K562 (cell line): Measurements from ENCODE around the gene JUNB. TPM values are rescaled to one million over a fixed set of nuclear protein-coding genes. Genes with fewer than 3 reads are reported as not detected.
A peak's percentile ranks its signal among the peaks of the same experiment; 100 is the strongest.

Source experiments
- CREB1 ChIP-seq, 2 experiments: sonication (generic) in 1 of 2; formaldehyde crosslinking in 1 of 2; IDR thresholded peaks; 2 replicates each; pipeline versions ENCODE4 v1.6.1 to v1.8.0; 2012 to 2022; ENCODE audit warnings: inconsistent platforms in 1 of 2, mild to moderate bottlenecking in 1 of 2, missing genetic modification reagents in 1 of 2, moderate library complexity in 1 of 2
- ELF1 ChIP-seq: fragments of 200-800 bp; sonication (Bioruptor generic); IDR thresholded peaks from 2 replicates; pipeline ENCODE4 v1.6.1; 2016; ENCODE audit warnings: missing genetic modification characterization, missing compliant biosample characterization
- MCM2 ChIP-seq: fragments of 450-650 bp; IDR thresholded peaks from 2 replicates; pipeline ENCODE4 v1.6.1; 2017; ENCODE audit warnings: low read depth, mild to moderate bottlenecking
- SP2 ChIP-seq: IDR thresholded peaks from 2 replicates; pipeline ENCODE4 v1.6.1; 2011; ENCODE audit warnings: mild to moderate bottlenecking, low read depth, low read length, moderate library complexity; ENCODE audit not compliant: poor library complexity, severe bottlenecking; ENCODE audit errors: extremely low read depth
- ZNF778 ChIP-seq: fragments of 450-650 bp; formaldehyde crosslinking; IDR thresholded peaks from 2 replicates; pipeline ENCODE4 v1.4.0; 2020; ENCODE audit warnings: mild to moderate bottlenecking, moderate library complexity
- polyA plus RNA-seq, 8 experiments: library from polyadenylated mRNA; depleted of rRNA in 4 of 8; stranded (reverse) in 5 of 8; unstranded in 3 of 8; fragments of >200 nt; fragmentation: Nextera tagmentation in 2 of 8; fragmentation: Illumina TruSeq in 1 of 8; extraction: Ambion mirVana in 2 of 8; extraction: Trizol in 1 of 8; gene quantifications; 2 replicates each; pipeline versions ENCODE4 v1.2.1 to v1.2.3, GENCODE V29; 2011 to 2014; ENCODE audit warnings: inconsistent platforms in 1 of 8, missing spikeins in 1 of 8
- total RNA-seq, 7 experiments: library from RNA; depleted of rRNA in 6 of 7; stranded (reverse); fragments of >200 nt in 6 of 7; fragmentation: Illumina TruSeq in 2 of 7; extraction: Trizol in 2 of 7; gene quantifications; 2 replicates each; pipeline versions ENCODE4 v1.2.1 to v1.2.3, GENCODE V29; 2011 to 2021; ENCODE audit warnings: low replicate concordance in 1 of 7
- TF ChIP-seq, protein P1 (sequence below): fragments of 200-600 bp; sonication (generic); IDR thresholded peaks from one replicate; pipeline ENCODE4 v1.6.1; 2012; ENCODE audit warnings: mild to moderate bottlenecking, low read depth, low read length, inconsistent platforms
- TF ChIP-seq, protein P2 (sequence below): sonication (generic); formaldehyde crosslinking; IDR thresholded peaks from 2 replicates; pipeline ENCODE4 v1.8.1; 2022; ENCODE audit warnings: missing genetic modification reagents
- TF ChIP-seq, protein P3 (sequence below): sonication (generic); formaldehyde crosslinking; IDR thresholded peaks from 2 replicates; pipeline ENCODE4 v1.5.0; 2020; ENCODE audit warnings: missing genetic modification reagents

The JUNB gene
- total and polyA plus RNA-seq, 9 of the 15 experiments (the other 6 are each of a cell fraction or from before 2014, with no cell fraction given) = 0.23 to 88.1 (median 13.1) TPM

DNA sequence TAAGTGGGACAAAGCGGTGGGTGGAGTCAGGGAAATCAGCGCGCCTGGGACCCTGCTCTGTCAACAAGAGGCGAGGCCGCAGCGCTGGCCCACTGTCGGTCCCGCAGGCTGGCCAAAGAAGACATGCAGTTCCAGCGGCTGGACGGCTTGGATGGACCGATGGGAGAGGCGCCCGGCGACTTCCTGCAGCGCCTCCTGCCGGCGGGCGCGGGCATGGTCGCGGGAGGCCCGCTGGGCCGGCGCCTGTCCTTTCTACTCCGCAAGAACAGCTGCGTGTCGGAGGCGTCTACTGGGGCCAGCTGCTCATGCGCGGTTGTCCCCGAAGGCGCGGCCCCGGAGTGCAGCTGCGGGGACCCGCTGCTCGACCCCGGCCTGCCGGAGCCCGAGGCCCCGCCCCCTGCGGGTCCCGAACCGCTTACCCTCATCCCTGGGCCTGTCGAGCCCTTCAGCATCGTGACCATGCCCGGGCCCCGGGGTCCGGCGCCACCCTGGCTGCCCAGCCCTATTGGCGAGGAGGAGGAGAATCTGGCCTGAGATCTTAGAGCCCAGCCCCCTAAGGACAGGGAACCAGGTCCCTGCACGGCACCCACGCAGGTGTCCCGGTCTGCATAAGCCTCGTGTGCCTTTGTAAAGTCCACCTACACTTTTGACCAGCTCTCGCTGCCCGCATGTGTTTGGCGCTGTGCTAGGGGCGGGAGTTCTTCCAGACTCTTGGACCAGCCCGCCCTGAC, 33.6 kb upstream of the JUNB start (continued):
- TF ChIP-seq, protein P1, sequence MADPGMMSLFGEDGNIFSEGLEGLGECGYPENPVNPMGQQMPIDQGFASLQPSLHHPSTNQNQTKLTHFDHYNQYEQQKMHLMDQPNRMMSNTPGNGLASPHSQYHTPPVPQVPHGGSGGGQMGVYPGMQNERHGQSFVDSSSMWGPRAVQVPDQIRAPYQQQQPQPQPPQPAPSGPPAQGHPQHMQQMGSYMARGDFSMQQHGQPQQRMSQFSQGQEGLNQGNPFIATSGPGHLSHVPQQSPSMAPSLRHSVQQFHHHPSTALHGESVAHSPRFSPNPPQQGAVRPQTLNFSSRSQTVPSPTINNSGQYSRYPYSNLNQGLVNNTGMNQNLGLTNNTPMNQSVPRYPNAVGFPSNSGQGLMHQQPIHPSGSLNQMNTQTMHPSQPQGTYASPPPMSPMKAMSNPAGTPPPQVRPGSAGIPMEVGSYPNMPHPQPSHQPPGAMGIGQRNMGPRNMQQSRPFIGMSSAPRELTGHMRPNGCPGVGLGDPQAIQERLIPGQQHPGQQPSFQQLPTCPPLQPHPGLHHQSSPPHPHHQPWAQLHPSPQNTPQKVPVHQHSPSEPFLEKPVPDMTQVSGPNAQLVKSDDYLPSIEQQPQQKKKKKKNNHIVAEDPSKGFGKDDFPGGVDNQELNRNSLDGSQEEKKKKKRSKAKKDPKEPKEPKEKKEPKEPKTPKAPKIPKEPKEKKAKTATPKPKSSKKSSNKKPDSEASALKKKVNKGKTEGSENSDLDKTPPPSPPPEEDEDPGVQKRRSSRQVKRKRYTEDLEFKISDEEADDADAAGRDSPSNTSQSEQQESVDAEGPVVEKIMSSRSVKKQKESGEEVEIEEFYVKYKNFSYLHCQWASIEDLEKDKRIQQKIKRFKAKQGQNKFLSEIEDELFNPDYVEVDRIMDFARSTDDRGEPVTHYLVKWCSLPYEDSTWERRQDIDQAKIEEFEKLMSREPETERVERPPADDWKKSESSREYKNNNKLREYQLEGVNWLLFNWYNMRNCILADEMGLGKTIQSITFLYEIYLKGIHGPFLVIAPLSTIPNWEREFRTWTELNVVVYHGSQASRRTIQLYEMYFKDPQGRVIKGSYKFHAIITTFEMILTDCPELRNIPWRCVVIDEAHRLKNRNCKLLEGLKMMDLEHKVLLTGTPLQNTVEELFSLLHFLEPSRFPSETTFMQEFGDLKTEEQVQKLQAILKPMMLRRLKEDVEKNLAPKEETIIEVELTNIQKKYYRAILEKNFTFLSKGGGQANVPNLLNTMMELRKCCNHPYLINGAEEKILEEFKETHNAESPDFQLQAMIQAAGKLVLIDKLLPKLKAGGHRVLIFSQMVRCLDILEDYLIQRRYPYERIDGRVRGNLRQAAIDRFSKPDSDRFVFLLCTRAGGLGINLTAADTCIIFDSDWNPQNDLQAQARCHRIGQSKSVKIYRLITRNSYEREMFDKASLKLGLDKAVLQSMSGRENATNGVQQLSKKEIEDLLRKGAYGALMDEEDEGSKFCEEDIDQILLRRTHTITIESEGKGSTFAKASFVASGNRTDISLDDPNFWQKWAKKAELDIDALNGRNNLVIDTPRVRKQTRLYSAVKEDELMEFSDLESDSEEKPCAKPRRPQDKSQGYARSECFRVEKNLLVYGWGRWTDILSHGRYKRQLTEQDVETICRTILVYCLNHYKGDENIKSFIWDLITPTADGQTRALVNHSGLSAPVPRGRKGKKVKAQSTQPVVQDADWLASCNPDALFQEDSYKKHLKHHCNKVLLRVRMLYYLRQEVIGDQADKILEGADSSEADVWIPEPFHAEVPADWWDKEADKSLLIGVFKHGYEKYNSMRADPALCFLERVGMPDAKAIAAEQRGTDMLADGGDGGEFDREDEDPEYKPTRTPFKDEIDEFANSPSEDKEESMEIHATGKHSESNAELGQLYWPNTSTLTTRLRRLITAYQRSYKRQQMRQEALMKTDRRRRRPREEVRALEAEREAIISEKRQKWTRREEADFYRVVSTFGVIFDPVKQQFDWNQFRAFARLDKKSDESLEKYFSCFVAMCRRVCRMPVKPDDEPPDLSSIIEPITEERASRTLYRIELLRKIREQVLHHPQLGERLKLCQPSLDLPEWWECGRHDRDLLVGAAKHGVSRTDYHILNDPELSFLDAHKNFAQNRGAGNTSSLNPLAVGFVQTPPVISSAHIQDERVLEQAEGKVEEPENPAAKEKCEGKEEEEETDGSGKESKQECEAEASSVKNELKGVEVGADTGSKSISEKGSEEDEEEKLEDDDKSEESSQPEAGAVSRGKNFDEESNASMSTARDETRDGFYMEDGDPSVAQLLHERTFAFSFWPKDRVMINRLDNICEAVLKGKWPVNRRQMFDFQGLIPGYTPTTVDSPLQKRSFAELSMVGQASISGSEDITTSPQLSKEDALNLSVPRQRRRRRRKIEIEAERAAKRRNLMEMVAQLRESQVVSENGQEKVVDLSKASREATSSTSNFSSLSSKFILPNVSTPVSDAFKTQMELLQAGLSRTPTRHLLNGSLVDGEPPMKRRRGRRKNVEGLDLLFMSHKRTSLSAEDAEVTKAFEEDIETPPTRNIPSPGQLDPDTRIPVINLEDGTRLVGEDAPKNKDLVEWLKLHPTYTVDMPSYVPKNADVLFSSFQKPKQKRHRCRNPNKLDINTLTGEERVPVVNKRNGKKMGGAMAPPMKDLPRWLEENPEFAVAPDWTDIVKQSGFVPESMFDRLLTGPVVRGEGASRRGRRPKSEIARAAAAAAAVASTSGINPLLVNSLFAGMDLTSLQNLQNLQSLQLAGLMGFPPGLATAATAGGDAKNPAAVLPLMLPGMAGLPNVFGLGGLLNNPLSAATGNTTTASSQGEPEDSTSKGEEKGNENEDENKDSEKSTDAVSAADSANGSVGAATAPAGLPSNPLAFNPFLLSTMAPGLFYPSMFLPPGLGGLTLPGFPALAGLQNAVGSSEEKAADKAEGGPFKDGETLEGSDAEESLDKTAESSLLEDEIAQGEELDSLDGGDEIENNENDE = no peak
- TF ChIP-seq, protein P2, sequence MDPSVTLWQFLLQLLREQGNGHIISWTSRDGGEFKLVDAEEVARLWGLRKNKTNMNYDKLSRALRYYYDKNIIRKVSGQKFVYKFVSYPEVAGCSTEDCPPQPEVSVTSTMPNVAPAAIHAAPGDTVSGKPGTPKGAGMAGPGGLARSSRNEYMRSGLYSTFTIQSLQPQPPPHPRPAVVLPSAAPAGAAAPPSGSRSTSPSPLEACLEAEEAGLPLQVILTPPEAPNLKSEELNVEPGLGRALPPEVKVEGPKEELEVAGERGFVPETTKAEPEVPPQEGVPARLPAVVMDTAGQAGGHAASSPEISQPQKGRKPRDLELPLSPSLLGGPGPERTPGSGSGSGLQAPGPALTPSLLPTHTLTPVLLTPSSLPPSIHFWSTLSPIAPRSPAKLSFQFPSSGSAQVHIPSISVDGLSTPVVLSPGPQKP (CRISPR knock-in tag) = no peak
- no peak for TF ChIP-seq MCM2
- no peak for TF ChIP-seq ELF1 (tag)
- TF ChIP-seq, protein P3, sequence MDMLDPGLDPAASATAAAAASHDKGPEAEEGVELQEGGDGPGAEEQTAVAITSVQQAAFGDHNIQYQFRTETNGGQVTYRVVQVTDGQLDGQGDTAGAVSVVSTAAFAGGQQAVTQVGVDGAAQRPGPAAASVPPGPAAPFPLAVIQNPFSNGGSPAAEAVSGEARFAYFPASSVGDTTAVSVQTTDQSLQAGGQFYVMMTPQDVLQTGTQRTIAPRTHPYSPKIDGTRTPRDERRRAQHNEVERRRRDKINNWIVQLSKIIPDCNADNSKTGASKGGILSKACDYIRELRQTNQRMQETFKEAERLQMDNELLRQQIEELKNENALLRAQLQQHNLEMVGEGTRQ (CRISPR knock-in tag) = no peak
- TF ChIP-seq ZNF778 (CRISPR knock-in tag) = no peak
- TF ChIP-seq CREB1 (IDR thresholded peaks at IDR 0.05) = no peak
- peak; percentile 46; the same call in 1 of the 2 replicates for TF ChIP-seq CREB1 (CRISPR knock-in tag; IDR thresholded peaks at IDR 0.05)
- no peak for TF ChIP-seq SP2
